HepG2 (cell line): ENCODE measurements around the gene RBBP8NL. TPM values are rescaled to one million over a fixed set of nuclear protein-coding genes. Genes with fewer than 3 reads are reported as not detected.

Experiments used
- AGO2 ChIP-seq: fragments of 200-400 bp; formaldehyde crosslinking; optimal IDR thresholded peaks from 2 replicates; pipeline ENCODE3; 2017; ENCODE audit warnings: mild to moderate bottlenecking, low read depth, low read length, moderate library complexity
- CENPT ChIP-seq: sonication (generic); formaldehyde crosslinking; IDR thresholded peaks from 2 replicates; pipeline ENCODE4 v1.8.0; 2022; ENCODE audit warnings: low read depth, mild to moderate bottlenecking, moderate library complexity, missing genetic modification reagents
- GZF1 ChIP-seq: sonication (generic); formaldehyde crosslinking; IDR thresholded peaks from 2 replicates; pipeline ENCODE4 v1.5.1; 2020; ENCODE audit warnings: mild to moderate bottlenecking, missing genetic modification reagents
- MAF1 ChIP-seq: sonication (generic); formaldehyde crosslinking; IDR thresholded peaks from 2 replicates; pipeline ENCODE4 v1.5.0; 2020; ENCODE audit warnings: missing genetic modification reagents, borderline replicate concordance
- MEIS1 ChIP-seq: sonication (generic); formaldehyde crosslinking; IDR thresholded peaks from 2 replicates; pipeline ENCODE4 v1.9.0; 2021; ENCODE audit warnings: mild to moderate bottlenecking, missing genetic modification reagents, moderate library complexity, borderline replicate concordance
- MEIS2 ChIP-seq: sonication (generic); formaldehyde crosslinking; IDR thresholded peaks from 2 replicates; pipeline ENCODE4 v1.9.0; 2021; ENCODE audit warnings: mild to moderate bottlenecking, missing genetic modification reagents
- PHB2 ChIP-seq: fragments of 450-650 bp; IDR thresholded peaks from 2 replicates; pipeline ENCODE4 v1.6.1; 2018; ENCODE audit not compliant: partially characterized antibody
- RARA ChIP-seq: IDR thresholded peaks from 2 replicates; pipeline ENCODE4 v1.6.1; 2016; ENCODE audit warnings: missing genetic modification reagents, missing compliant biosample characterization
- SIX1 ChIP-seq: sonication (generic); formaldehyde crosslinking; IDR thresholded peaks from 2 replicates; pipeline ENCODE4 v1.4.0; 2020; ENCODE audit warnings: missing genetic modification reagents, borderline replicate concordance
- SMARCE1 ChIP-seq: fragments of 450-650 bp; IDR thresholded peaks from 2 replicates; pipeline ENCODE4 v1.6.1; 2017; ENCODE audit warnings: borderline replicate concordance
- SNAI1 ChIP-seq: sonication (generic); formaldehyde crosslinking; IDR thresholded peaks from 2 replicates; pipeline ENCODE4 v1.5.0; 2020; ENCODE audit warnings: mild to moderate bottlenecking, missing genetic modification reagents, borderline replicate concordance
- SOX5 ChIP-seq: IDR thresholded peaks from 2 replicates; pipeline ENCODE4 v1.6.1; 2016; ENCODE audit warnings: borderline replicate concordance
- SP1 ChIP-seq, 2 experiments: fragments of 450-650 bp in 1 of 2; sonication (generic) in 1 of 2; formaldehyde crosslinking in 1 of 2; IDR thresholded peaks; 2 replicates each; pipeline versions ENCODE4 v1.4.0 to v1.6.1; 2016 to 2020; ENCODE audit warnings: missing genetic modification reagents in 1 of 2
- SYNCRIP ChIP-seq: fragments of 200-400 bp; formaldehyde crosslinking; IDR thresholded peaks from 2 replicates; pipeline ENCODE4 v1.6.1; 2018; ENCODE audit warnings: mild to moderate bottlenecking, low read depth, low read length; ENCODE audit not compliant: insufficient read depth
- TAF1 ChIP-seq: sonication (generic); formaldehyde crosslinking; IDR thresholded peaks from 2 replicates; pipeline ENCODE4 v1.4.0; 2020; ENCODE audit warnings: missing genetic modification reagents
- TFE3 ChIP-seq: IDR thresholded peaks from 2 replicates; pipeline ENCODE4 v1.6.1; 2016
- ZFP90 ChIP-seq: sonication (generic); formaldehyde crosslinking; IDR thresholded peaks from 2 replicates; pipeline ENCODE4 v1.8.0; 2022; ENCODE audit warnings: missing genetic modification reagents, mild to moderate bottlenecking, inconsistent platforms, borderline replicate concordance
- ZMYM2 ChIP-seq: sonication (generic); formaldehyde crosslinking; IDR thresholded peaks from 2 replicates; pipeline ENCODE4 v1.8.0; 2022; ENCODE audit warnings: mild to moderate bottlenecking, missing genetic modification reagents
- ZNF12 ChIP-seq: sonication (generic); formaldehyde crosslinking; IDR thresholded peaks from 2 replicates; pipeline ENCODE4 v1.5.0; 2020; ENCODE audit warnings: missing genetic modification reagents
- ZNF263 ChIP-seq: sonication (generic); formaldehyde crosslinking; IDR thresholded peaks from 2 replicates; pipeline ENCODE4 v1.4.0; 2020; ENCODE audit warnings: missing genetic modification reagents
- ZNF296 ChIP-seq: sonication (generic); formaldehyde crosslinking; conservative IDR thresholded peaks from 2 replicates; pipeline ENCODE4 v1.5.0; 2020; ENCODE audit warnings: mild to moderate bottlenecking, missing genetic modification reagents
- ZNF354B ChIP-seq: sonication (generic); formaldehyde crosslinking; IDR thresholded peaks from 2 replicates; pipeline ENCODE4 v1.8.0; 2022; ENCODE audit warnings: mild to moderate bottlenecking, missing genetic modification reagents
- ZNF747 ChIP-seq: sonication (generic); formaldehyde crosslinking; IDR thresholded peaks from 2 replicates; pipeline ENCODE4 v1.8.1; 2023; ENCODE audit warnings: missing genetic modification reagents, mild to moderate bottlenecking, borderline replicate concordance
- ZNF761 ChIP-seq: sonication (generic); formaldehyde crosslinking; conservative IDR thresholded peaks from 2 replicates; pipeline ENCODE4 v1.4.0; 2020; ENCODE audit warnings: mild to moderate bottlenecking, missing genetic modification reagents
- ZNF772 ChIP-seq: sonication (generic); formaldehyde crosslinking; IDR thresholded peaks from 2 replicates; pipeline ENCODE4 v1.5.0; 2020; ENCODE audit warnings: mild to moderate bottlenecking, missing genetic modification reagents
- ZNF784 ChIP-seq: sonication (generic); formaldehyde crosslinking; IDR thresholded peaks from 2 replicates; pipeline ENCODE4 v1.5.1; 2020; ENCODE audit warnings: missing genetic modification reagents, mild to moderate bottlenecking, borderline replicate concordance
- ZNF788 ChIP-seq: sonication (generic); formaldehyde crosslinking; IDR thresholded peaks from 2 replicates; pipeline ENCODE4 v1.5.0; 2020; ENCODE audit warnings: mild to moderate bottlenecking, missing genetic modification reagents, borderline replicate concordance
- ZSCAN12 ChIP-seq: sonication (generic); formaldehyde crosslinking; IDR thresholded peaks from 2 replicates; pipeline ENCODE4 v1.9.0; 2021; ENCODE audit warnings: mild to moderate bottlenecking, missing genetic modification reagents
- ZZZ3 ChIP-seq: sonication (generic); formaldehyde crosslinking; IDR thresholded peaks from 2 replicates; pipeline ENCODE4 v1.4.0; 2020; ENCODE audit warnings: missing genetic modification reagents, mild to moderate bottlenecking, borderline replicate concordance
- polyA plus RNA-seq, 8 experiments: library from polyadenylated mRNA; depleted of rRNA in 3 of 8; stranded (reverse) in 7 of 8; unstranded in 1 of 8; fragments of >200 nt; fragmentation: Illumina TruSeq in 4 of 8; extraction: Trizol in 4 of 8; gene quantifications; 2 replicates each; pipeline versions ENCODE4 v1.2.1 to v1.2.3, GENCODE V29; 2011 to 2016; ENCODE audit warnings: low read depth in 4 of 8, missing spikeins in 1 of 8, mixed read lengths in 1 of 8; ENCODE audit not compliant: insufficient read depth in 1 of 8
- total RNA-seq, 5 experiments: library from RNA; depleted of rRNA; stranded (reverse); fragments of >200 nt; fragmentation: Illumina TruSeq; extraction: Trizol; gene quantifications; 2 replicates each; pipeline ENCODE4 v1.2.3, GENCODE V29; 2016; ENCODE audit warnings: low read depth in 1 of 5
- TF ChIP-seq, protein P1 (sequence below): sonication (generic); formaldehyde crosslinking; IDR thresholded peaks from 2 replicates; pipeline ENCODE4 v1.5.0; 2020; ENCODE audit warnings: missing genetic modification reagents

RBBP8NL gene
- total and polyA plus RNA-seq, 2 of the 13 experiments (the other 11 are each of a cell fraction or from before 2014, with no cell fraction given): 0.69 to 0.86 TPM

DNA sequence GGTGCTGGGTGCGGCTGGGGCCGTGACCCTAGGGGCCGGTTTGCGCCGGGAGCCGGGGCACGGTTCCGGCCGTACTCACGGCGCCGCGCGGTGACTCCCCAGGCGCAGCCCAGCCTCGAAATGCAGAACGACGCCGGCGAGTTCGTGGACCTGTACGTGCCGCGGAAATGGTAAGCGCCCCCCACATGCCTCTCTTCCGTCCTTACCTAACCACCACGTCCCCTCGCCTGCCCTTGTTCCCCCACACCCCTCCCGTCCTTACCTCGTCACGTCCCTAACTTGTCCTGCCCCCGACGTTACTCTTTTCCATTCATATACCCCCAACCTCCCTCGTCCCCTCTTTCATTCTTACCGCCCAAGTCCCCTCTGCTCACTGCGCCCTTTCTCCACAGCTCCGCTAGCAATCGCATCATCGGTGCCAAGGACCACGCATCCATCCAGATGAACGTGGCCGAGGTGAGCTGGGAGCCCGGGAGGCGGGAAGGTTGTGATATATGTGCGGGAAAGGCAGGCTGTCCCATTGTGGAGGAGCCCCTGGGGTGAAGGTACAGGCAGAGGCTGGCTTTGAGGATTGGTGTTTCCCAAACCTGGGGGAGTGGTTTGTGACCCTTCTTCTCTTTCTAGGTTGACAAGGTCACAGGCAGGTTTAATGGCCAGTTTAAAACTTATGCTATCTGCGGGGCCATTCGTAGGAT lies 40.0 kb downstream of the RBBP8NL start (continued):
- TF ChIP-seq CENPT: no peak; the same call in 1 of the 2 replicates
- no peak for TF ChIP-seq SMARCE1
- no peak for TF ChIP-seq PHB2
- no peak for TF ChIP-seq SIX1 (CRISPR knock-in tag)
- no peak for TF ChIP-seq ZNF772 (CRISPR knock-in tag)
- no peak for TF ChIP-seq SNAI1 (CRISPR knock-in tag)
- 0 out of 2 replicates have a peak, but pooled peaks have one; percentile 60 for TF ChIP-seq ZNF747 (CRISPR knock-in tag)
- TF ChIP-seq ZNF788 (CRISPR knock-in tag): 0 out of 2 replicates have a peak, but pooled peaks have one; percentile 53
- TF ChIP-seq MAF1 (CRISPR knock-in tag): no peak
- no peak for TF ChIP-seq SP1 (IDR thresholded peaks at IDR 0.05)
- no peak for TF ChIP-seq SP1 (CRISPR knock-in tag; IDR thresholded peaks at IDR 0.05)
- TF ChIP-seq SOX5: no peak
- no peak for TF ChIP-seq ZNF354B (CRISPR knock-in tag)
- no peak for TF ChIP-seq ZNF296 (CRISPR knock-in tag)
- no peak for TF ChIP-seq MEIS2
- TF ChIP-seq TAF1 (CRISPR knock-in tag): no peak
- TF ChIP-seq TFE3: no peak
- TF ChIP-seq ZSCAN12: no peak
- no peak for TF ChIP-seq GZF1 (CRISPR knock-in tag)
- TF ChIP-seq ZZZ3 (CRISPR knock-in tag): no peak
- TF ChIP-seq RARA: no peak
- TF ChIP-seq AGO2: peak; percentile 33
- TF ChIP-seq, protein P1, sequence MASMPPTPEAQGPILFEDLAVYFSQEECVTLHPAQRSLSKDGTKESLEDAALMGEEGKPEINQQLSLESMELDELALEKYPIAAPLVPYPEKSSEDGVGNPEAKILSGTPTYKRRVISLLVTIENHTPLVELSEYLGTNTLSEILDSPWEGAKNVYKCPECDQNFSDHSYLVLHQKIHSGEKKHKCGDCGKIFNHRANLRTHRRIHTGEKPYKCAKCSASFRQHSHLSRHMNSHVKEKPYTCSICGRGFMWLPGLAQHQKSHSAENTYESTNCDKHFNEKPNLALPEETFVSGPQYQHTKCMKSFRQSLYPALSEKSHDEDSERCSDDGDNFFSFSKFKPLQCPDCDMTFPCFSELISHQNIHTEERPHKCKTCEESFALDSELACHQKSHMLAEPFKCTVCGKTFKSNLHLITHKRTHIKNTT (CRISPR knock-in tag): no peak
- TF ChIP-seq ZFP90: 0 out of 2 replicates have a peak, but pooled peaks have one; percentile 47
- no peak for TF ChIP-seq ZNF12 (CRISPR knock-in tag)
- TF ChIP-seq ZNF761 (CRISPR knock-in tag): no peak
- no peak for TF ChIP-seq ZMYM2 (CRISPR knock-in tag)
- 0 out of 2 replicates have a peak, but pooled peaks have one; percentile 6 for TF ChIP-seq ZNF784 (CRISPR knock-in tag)
- no peak for TF ChIP-seq ZNF263 (CRISPR knock-in tag)
- no peak; the same call in 1 of the 2 replicates for TF ChIP-seq MEIS1 (CRISPR knock-in tag)
- no peak for TF ChIP-seq SYNCRIP
